Common myeloid progenitor, CD34-positive (primary cell): ENCODE measurements around the gene SLC19A3. TPM values are rescaled to one million over a fixed set of nuclear protein-coding genes. Genes with fewer than 3 reads are reported as not detected.
"Not testable (repeated sequence)": the region's sequence is repeated elsewhere in the genome, so short reads cannot be mapped to it uniquely, and the experiment has no call there.

Experiments
- CTCF ChIA-PET: fragments of 350-600 bp; sonication (Branson Sonifier 250); formaldehyde crosslinking; loops from one replicate; lab custom pipeline; 2021; ENCODE audit warnings: antibody characterized with exemption; lab: Charles Lee
- POLR2A ChIA-PET: fragments of 350-600 bp; sonication (Branson Sonifier 250); formaldehyde crosslinking; loops from one replicate; lab custom pipeline; 2021; ENCODE audit warnings: antibody characterized with exemption; lab: Charles Lee
- DNase-seq, 3 donors: peaks; one replicate each; pipeline versions ENCODE4 v3.0.0 to v3.0.0-alpha.2; 2013
- H3K27ac ChIP-seq, 2 experiments: 1 replicate in 1 of 2; 2 replicates in 1 of 2; pipeline ENCODE4 v1.7.0; 2013; ENCODE audit warnings: inconsistent platforms in 2 of 2, low read length in 2 of 2, mild to moderate bottlenecking in 2 of 2, low read depth in 1 of 2, moderate library complexity in 1 of 2; ENCODE audit not compliant: severe bottlenecking in 2 of 2, insufficient read depth in 1 of 2, poor library complexity in 1 of 2
- H3K27me3 ChIP-seq, 5 experiments: replicated peaks in 2 of 5; 1 replicate in 3 of 5; 2 replicates in 2 of 5; pipeline versions ENCODE4 v1.6.1 to v1.7.0; 2013; ENCODE audit warnings: low read length in 4 of 5, mild to moderate bottlenecking in 2 of 5, moderate library complexity in 2 of 5, inconsistent platforms in 1 of 5; ENCODE audit not compliant: insufficient read depth in 5 of 5, control insufficient read depth in 4 of 5
- H3K36me3 ChIP-seq, 4 experiments: 1 replicate in 2 of 4; 2 replicates in 2 of 4; pipeline versions ENCODE4 v1.6.1 to v1.7.0; 2013; ENCODE audit warnings: low read length in 3 of 4, control low read depth in 1 of 4, mild to moderate bottlenecking in 1 of 4; ENCODE audit not compliant: control insufficient read depth in 4 of 4, insufficient read depth in 4 of 4
- H3K4me1 ChIP-seq, 4 experiments: 1 replicate in 3 of 4; 2 replicates in 1 of 4; pipeline versions ENCODE4 v1.6.1 to v1.7.1; 2013; ENCODE audit warnings: low read length in 3 of 4, mild to moderate bottlenecking in 3 of 4, control low read depth in 1 of 4, inconsistent platforms in 1 of 4, moderate library complexity in 1 of 4; ENCODE audit not compliant: control insufficient read depth in 4 of 4, insufficient read depth in 4 of 4; ENCODE audit errors: control extremely low read depth in 1 of 4
- H3K4me3 ChIP-seq, 7 experiments: 1 replicate in 4 of 7; 2 replicates in 3 of 7; pipeline versions ENCODE4 v1.5.1 to v1.7.0; 2013; ENCODE audit warnings: mild to moderate bottlenecking in 7 of 7, low read length in 6 of 7, moderate library complexity in 6 of 7, inconsistent platforms in 2 of 7, low read depth in 2 of 7, control low read depth in 1 of 7; ENCODE audit not compliant: insufficient read depth in 4 of 7, control insufficient read depth in 1 of 7; ENCODE audit errors: extremely low read depth in 1 of 7
- H3K9me3 ChIP-seq, 5 experiments: 1 replicate in 4 of 5; 2 replicates in 1 of 5; pipeline versions ENCODE4 v1.6.1 to v1.7.1; 2013; ENCODE audit warnings: low read length in 4 of 5, mild to moderate bottlenecking in 2 of 5, inconsistent platforms in 1 of 5, low read depth in 1 of 5, moderate library complexity in 1 of 5; ENCODE audit not compliant: control insufficient read depth in 4 of 5, insufficient read depth in 2 of 5; ENCODE audit errors: control extremely low read depth in 1 of 5
- WGBS: methylation state at CpG from one replicate; pipeline ENCODE4 v1.1.5; 2013; ENCODE audit not compliant: insufficient coverage; 5-methylcytosine and 5-hydroxymethylcytosine counted together
- polyA plus RNA-seq: library from polyadenylated mRNA; unstranded; fragments of 120-200 nt; gene quantifications from one replicate; pipeline ENCODE4 v1.2.1, GENCODE V29; 2013

Gene SLC19A3
- not detected for polyA plus RNA-seq

DNA sequence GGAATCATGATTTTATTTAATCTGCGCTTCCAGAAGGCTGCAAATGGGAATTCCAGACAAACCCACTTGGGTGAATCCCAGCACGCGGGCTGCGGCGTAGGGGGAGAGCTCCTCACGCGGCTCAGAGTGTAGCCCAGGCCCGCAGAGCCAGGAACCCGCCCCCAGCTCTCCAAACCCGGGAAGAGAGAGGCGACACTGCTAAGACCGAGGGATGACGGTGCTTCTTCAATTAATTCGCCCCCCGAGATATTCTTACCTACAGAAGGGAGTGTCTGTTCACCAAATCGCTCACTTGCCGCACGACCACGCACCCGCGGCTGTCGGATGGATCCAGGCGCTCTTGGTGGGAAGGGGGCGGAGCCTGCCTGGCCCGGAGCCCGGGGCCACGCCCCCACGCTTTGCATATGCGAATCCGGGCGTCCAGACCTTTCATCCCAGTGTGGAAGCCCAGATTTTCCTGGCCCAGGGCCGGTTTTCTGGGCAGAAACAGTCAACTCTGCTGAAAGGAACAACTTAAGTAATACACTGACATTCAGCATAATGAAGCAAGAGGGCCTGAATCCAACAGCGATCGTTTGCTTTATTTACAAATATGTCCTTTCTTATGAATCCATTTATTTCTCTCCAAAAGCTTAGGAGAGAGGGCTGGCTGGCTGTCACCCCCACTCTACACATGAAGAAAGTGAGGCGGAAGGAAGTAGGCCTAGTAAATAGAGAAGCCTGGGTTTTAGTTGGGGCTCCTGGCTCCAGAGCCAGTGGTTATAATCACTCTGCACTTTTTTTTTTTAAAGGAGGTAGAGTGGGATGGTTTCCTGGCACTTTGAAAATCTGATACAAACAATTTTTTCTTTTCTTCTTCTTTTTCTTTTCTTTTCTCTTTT is at the start of gene SLC19A3:
SLC19A3 (minus strand) TSS at position 342 of the 881 bp plus-strand sequence. CDS start 15,710 bp downstream, outside the sequence.
- POLR2A ChIA-PET, result no interaction called here
- Histone ChIP-seq H3K9me3 (no peaks in the 10 kb centered on the region), H3K27ac (no peak within 1 kb of the TSS), H3K36me3 (no peaks in the 10 kb centered on the region), H3K27me3 (peaks cover 0 to 26% (median 10%) of the 10 kb centered on the region in 5 experiments), H3K4me1 (peaks cover 4 to 7% (median 5%) of the 10 kb centered on the region in 4 experiments), H3K4me3 (peak within 1 kb of the TSS in 5 of 7 experiments; percentile 15 to 57 (median 42))
- CTCF ChIA-PET, result no interaction called here
- peak; percentile 2 to 13 (median 11) for DNase-seq
- 9% methylated on average over 34 of the region's 35 CpGs for WGBS

DNA sequence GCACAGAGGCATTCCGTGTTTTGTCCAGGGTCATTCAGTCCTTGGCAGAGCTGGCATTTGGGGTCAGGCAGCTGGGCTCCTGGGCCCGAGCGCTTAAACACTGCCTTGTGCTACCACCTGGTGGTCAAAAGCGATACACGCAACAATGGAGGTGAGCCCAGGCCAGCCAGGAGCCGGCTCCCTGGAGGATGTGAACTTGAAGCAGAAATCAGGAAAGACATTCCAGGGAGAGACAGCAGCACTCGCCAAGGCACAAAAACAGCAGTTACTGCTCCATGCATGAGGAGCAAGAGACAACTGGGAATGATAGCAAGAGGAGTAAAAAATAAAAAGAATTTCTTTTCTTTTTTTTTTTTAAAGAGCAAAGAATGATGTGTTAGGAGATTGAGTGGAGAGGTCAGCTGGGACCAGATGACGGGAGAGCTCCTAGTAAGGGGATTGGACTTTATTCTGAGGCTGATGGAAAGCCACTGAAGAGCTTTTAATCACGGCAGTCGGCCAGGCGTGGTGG is 48.6 kb upstream of the SLC19A3 start:
- Histone ChIP-seq H3K36me3 (no peaks in the 10 kb centered on the region), H3K4me3 (no peak overlapping the region), H3K4me1 (no peaks in the 10 kb centered on the region), H3K27me3 (no peaks in the 10 kb centered on the region), H3K9me3 (no peaks in the 10 kb centered on the region), H3K27ac (no peak overlapping the region)
- ChIA-PET CTCF (interaction anchor here (0.7 to 2.7 kb wide), 17 partner anchors 10 to 635 kb away, joined by 3 to 23 read pairs (median 5); no protein-coding TSS in a partner anchor), POLR2A (no interaction called here)
- DNase-seq, result peak; percentile 48 to 65 (median 59)
- WGBS, result 23% methylated on average over 9 of the region's 11 CpGs

DNA sequence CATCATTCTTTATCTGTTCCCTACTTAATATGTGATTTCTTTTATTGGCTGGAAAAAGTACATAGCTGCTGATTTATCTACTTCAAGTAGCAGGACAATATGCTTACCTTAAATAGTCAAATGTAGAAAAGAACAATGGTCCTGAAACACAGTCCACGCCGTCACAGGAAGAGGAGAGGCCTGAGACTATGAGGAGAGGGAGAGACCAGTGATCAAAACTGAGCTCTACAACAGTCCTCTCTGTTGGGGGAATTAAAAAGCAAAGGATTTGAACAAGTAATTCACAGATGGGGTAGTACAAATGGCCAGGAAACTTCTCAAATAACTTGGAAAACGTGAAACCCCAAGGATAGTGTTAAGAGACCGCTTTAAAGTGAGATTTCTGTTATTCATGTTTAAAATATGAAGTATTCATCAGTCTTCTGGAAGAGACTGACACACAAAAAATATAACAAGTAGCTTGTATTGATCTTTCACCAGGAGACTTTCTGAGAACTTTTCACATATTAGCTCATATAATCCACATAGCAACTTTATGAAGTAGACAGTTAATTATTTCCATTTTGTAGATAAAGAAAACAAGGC is 48.1 kb upstream of the SLC19A3 start:
- Histone ChIP-seq H3K4me1 (no peaks in the 10 kb centered on the region), H3K4me3 (no peak overlapping the region), H3K27me3 (no peaks in the 10 kb centered on the region), H3K27ac (no peak overlapping the region), H3K36me3 (no peaks in the 10 kb centered on the region), H3K9me3 (no peaks in the 10 kb centered on the region)
- POLR2A ChIA-PET, result no interaction called here
- 93% methylated on average over 3 of the region's 4 CpGs for WGBS
- no peak for DNase-seq
- CTCF ChIA-PET, result interaction anchor here (0.7 to 2.7 kb wide), 16 partner anchors 9 to 634 kb away, joined by 3 to 23 read pairs (median 4); no protein-coding TSS in a partner anchor

DNA sequence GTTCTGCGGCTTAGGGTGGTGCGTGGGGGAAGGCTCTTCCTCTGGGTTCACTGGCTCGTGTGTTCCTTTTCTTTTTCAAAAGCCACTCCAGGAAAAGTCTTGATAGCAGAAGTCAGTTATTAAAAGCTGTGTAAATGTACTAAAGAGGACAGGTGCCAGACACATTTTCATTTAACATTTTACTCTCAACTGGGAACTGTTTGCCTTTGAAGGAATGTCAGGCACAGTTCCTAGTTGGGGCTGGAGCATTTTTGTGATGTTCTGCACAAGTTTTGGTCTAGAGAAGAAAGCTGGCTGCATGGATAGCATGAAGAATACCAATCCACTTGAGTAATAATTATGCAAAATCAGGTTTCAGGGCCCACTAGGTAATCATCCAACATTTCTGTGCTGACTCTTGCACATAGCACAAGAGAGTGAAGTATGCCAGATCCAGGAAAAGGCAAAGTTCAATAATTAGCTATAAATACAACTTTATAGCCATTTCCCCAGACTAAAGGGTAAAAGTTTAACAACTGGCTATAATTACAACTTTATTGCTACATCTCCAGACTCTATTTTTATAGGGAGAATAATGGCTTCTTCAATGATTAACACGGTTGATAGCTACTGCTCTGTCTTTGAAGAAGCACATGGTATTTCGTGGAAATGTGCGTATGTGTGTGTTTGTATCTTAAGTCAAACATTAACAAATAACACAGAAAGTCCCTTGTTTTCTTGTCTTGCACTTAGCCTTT is 44.1 kb upstream of the SLC19A3 start:
- Histone ChIP-seq H3K4me1 (no peaks in the 10 kb centered on the region), H3K27me3 (no peaks in the 10 kb centered on the region), H3K27ac (no peak overlapping the region), H3K4me3 (no peak overlapping the region), H3K36me3 (no peaks in the 10 kb centered on the region), H3K9me3 (no peaks in the 10 kb centered on the region)
- POLR2A ChIA-PET, result no interaction called here
- no peak for DNase-seq
- 100% methylated on average over 2 of the region's 6 CpGs for WGBS
- CTCF ChIA-PET, result interaction anchor here (1.5 kb wide), 1 partner anchor 629 kb away, joined by 4 read pairs; no protein-coding TSS in a partner anchor

DNA sequence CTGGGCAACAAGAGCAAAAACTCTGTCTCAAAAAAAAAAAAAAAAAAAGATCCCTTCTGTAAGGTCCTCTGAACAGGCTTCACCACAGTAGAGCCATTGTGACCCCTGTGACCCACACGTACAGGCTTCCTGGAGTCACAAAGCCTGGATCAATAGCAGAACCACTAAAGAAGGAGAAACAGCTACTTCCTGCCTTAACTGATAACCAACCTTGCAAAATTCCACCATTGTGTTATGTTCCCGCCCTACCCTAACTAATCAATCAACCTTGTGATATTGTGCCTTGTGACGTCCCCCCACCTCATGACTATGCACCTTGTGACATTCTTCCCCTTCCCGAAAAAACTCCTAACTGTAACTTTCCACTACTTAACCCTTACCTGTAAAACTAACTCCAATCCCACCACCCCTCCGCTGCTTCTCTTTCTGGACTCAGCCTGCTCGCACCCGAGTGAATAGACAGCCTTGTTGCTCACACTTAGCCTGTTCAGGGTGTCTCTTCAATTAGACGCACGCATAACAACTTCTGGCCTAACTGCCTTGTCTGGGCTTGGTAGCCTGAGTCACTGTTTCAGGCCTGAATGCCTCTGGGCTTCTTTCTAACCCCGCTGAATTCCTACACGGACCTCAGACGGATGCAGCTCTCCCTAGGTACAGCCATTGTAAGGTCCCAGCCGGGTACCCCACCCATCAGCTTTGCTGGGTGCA is 41.7 kb upstream of the SLC19A3 start:
- Histone ChIP-seq H3K36me3 (no peaks in the 10 kb centered on the region), H3K9me3 (no peaks in the 10 kb centered on the region), H3K27me3 (no peaks in the 10 kb centered on the region), H3K27ac (no peak overlapping the region), H3K4me3 (no peak overlapping the region), H3K4me1 (no peaks in the 10 kb centered on the region)
- peak in 2 of 3 donors; percentile 4 to 6 for DNase-seq
- WGBS, result 73% methylated on average over 13 of the region's 13 CpGs
- CTCF ChIA-PET, result no interaction called here
- POLR2A ChIA-PET, result no interaction called here

DNA sequence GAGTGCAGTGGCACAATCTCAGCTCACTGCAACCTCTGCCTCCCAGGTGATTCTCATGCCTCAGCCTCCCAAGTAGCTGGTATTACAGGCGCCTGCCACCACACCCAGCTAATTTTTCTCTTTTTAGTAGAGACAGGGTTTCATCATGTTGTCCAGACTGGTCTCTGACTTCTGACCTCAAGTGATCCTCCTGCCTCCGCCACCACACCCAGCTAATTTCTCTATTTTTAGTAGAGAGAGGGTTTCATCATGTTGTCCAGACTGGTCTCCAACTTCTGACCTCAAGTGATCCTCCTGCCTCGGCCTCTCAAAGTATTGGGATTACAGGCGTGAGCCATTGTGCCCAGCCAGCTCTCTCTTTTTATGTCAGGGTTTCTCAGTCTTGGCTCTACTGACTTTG is 38.4 kb upstream of the SLC19A3 start:
- POLR2A ChIA-PET, H3K4me3 ChIP-seq, H3K36me3 ChIP-seq, H3K9me3 ChIP-seq, H3K27ac ChIP-seq, H3K4me1 ChIP-seq, DNase-seq, H3K27me3 ChIP-seq: not testable (repeated sequence)
- WGBS, result 0% methylated on average over 1 of the region's 4 CpGs
- CTCF ChIA-PET, result interaction anchor here (2.6 kb wide), 1 partner anchor 10 kb away, joined by 13 read pairs; no protein-coding TSS in a partner anchor
